HG02798 (cell line): ENCODE measurements around the gene ONECUT3.

Source experiments
- ATAC-seq: cut with Tn5 transposase; IDR thresholded peaks from one replicate; pipeline ENCODE4 v1.9.1; 2021; ENCODE audit warnings: mild to moderate bottlenecking; ENCODE audit not compliant: unreplicated experiment, poor library complexity

ONECUT3 gene

DNA sequence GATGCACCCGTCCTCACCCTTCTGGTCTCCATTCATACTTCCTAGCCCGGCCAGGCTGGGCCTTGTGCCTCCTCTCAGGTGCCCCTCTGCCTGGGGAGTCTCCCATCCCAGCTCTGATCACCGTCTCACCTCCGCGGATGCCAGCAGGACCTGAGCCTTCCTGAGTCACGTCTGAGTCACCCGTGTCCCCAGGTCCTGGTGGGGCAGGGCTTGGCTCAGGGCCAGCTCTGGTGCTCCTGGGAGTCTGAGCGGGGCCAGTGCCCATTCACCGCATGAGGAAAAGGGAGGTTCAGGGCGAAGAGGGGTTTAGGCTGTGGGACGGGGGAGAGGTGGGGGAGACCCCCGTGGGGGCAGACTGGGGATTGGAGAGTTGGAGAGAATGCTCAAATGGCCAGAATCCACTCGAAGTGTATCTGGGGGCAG is 58.2 kb downstream of the ONECUT3 start:
- no peak for ATAC-seq

DNA sequence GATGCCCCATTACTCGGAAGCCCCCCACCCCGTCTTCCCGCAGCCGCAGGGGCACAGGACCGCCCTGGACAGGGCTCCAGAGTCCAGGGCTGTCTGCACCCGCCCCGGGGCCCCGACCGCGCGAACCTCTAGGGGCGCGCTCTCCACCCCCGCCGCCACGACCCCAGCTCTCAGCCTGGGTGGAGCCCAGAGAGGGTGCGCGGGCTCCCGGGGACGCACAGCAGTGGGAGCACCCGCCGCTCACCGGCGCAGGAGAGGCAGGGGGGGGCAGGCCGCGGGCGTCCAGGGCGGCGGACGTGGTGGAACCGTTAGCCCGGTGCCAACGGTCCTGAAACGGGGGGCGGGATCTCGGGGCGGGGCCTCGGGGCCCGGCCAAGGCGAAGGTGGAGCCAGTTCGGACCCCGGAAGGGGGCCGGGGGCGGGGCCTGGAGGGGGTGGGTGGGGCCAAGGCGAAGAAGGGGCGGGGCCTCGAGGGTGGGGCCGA is 58.7 kb downstream of the ONECUT3 start, which contains the start of gene ATP8B3:
TSS of gene ATP8B3 (minus strand) at position 335 of the 484 bp plus-strand sequence. CDS start 540 bp downstream, outside the sequence.
- ATAC-seq: peak; percentile 28

DNA sequence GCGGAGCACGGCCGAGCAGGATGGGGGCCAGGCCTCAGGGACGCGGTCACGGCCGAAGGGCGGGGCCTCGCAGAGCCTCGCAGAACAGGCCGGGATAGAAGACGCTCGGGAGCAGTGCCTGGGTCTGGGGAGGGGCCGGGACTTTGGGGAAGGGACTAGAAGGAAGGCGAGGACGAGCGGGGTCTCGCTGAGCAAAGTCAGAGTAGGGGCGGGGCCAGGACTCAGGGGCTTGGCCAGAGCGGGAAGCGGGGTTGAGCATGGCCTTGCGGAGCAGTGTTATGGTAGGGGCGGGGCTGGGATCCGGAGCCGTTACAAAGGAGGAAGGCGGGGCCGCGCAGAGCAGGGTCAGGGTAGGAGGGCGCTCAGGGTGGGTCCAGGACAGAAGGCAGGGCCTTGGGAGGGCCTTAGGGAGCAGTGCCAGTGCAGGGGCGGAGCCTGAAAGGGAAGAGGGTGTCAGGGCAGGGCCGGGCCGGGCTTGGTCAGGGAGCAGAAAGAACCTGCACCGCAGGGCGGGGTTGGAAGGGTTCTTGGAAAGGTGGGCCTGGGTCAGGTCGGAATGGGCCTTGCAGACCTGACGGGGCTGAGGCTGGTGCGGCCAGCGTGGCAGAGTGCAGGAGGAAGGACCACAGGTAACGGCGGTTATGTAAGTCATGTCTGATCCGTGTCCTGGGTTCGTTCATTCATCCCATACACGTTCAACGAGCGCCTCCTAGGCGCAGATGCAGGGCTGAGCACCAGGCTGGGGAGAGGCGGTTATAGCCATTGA is 59.3 kb downstream of the ONECUT3 start:
- peak; percentile 80 for ATAC-seq

DNA sequence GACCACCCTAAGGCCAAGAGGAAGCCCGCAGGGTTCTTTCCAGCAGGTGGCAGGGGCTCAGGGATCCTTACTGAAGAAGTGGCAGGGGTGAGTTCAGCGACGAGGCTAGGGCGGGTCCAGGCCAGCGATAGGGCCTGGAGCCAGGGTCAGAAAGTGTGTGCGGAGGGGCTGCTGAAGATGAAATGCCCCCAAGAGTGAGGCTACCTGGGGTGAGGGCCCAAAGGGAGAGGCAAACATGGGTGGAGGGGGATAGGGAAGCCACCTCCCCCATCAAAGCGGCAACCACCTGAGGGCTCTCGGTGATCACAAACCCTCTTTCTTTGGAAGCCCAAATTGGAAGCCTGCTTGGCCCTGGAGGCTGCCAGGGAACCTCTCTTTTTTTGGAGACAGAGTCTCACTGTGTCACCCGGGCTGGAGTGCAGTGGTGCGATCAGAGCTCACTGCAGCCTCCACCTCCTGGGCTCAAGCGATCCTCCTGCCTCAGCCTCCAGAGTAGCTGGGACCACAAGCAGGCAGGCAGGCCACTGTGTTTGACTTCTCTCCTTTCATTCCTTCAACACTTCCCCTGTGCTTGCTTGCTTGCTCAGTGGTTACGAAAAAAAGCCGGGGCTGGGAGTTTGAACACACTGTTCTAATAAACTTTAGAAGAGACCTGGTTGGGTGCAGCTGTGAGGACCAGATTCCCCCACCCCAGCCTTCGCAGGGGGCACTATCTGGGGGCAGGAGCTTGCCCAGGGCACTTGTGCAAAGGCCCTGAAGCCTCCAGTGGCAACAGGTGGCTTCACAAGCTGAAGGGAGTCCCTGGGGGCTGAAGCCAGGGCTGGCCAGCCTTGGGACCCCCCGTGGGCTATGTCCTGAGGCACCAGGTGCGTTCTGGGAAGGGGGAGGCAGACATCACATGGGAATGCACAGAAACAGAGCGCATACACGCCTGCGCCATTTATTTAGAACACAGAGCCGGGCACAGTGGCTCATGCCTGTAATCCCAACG is 60.2 kb downstream of the ONECUT3 start:
- no peak for ATAC-seq

DNA sequence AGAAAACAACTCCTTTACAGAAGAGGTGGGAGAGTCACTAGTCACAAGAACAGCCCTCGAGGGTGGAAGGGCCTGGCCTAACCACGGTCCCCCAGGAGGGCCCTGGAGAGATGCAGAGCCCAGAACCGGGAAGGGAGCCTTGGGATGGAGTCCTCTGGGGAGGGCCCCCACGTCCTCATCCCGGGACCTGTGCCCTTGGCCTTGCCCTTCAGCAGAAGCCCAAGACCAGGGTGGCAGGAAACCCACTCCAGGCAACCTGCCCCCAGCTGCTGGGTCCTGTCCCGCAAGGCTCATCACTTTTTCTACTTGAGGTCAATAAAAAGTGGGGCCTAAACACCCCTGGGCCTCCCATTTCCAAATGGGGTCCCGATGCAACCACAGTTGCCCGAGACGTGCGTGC is 61.1 kb downstream of the ONECUT3 start:
- no peak for ATAC-seq

DNA sequence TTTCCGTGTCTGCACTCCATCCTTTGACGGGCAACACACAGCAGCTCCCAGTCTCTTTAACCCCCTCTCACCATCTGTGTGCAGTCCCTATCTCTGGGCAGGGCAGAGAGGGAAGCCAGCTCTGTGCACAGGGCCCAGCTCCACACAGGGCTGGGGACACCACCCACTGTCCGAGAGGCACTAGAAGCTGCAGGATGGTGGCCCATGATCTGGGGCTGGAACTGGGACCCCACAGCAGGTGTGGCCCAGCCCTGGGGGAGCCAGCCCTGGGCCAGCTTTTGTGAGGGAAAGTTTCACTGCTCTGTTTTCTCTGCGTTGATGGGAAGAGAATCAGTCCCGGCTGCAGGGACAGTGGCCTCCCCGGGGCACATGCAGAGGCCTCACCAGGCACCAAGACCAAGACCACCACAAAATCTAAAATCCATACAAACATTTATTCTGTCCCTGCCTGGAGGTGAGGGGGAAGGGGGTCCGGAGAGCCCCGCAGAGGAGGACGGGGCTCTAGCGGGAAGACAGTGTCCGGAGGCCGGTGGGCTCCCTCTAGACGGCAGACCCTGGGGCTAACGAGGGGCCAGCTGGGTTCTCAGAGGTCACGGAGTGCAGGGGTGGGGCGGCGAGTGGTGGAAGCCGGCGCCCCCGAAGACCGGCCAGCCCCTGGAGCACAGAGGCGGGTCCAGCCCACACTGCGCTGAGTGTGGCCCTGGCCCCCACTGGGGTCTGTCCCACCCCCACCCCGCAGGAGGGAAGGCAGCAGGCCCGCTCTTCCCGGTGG is 61.7 kb downstream of the ONECUT3 start:
- ATAC-seq: no peak

DNA sequence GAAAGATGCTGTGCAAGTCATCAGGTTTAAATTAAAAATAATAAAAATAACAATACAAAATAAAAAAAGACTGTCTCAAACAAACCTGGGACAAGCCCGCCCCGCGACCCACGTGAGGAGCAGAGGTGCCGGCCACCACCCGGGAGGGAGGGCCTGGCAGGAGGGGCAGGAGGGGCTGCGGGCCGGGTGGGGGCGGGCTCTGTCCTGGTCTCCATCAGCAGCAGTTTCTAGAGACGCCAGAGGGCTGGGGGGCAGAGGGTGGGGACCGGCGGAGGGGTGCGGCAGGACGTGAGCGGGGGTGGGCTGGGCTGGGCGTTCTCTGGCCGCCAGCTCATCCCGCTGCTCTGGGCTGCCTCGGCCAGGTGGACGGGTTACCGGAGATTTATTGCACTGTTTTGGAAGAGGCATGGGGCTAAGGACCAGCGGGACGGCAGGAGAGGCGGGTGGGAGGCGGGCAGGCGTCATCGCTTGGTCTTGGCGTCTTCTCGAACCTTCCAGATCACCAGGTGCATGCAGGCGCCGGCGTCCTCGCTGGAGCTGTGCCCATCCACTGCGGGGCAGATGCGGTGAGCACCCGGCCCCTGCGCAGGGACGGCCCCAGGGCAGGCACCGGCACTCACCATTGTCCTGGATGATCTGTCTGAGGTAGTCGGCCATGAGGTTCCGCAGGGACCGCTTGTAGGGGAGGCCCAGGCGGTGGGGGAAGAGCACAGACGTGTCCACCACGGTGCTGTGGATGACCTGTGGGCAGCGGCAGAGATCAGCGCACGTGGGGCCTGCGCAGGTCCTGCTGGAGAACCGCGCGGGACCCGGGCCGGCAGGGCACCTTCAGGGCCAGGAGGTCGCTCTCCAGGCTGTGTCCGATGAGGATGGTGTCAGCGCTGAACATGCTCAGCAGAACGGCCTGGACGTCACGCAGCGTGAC is 62.6 kb downstream of the ONECUT3 start:
- ATAC-seq: no peak

DNA sequence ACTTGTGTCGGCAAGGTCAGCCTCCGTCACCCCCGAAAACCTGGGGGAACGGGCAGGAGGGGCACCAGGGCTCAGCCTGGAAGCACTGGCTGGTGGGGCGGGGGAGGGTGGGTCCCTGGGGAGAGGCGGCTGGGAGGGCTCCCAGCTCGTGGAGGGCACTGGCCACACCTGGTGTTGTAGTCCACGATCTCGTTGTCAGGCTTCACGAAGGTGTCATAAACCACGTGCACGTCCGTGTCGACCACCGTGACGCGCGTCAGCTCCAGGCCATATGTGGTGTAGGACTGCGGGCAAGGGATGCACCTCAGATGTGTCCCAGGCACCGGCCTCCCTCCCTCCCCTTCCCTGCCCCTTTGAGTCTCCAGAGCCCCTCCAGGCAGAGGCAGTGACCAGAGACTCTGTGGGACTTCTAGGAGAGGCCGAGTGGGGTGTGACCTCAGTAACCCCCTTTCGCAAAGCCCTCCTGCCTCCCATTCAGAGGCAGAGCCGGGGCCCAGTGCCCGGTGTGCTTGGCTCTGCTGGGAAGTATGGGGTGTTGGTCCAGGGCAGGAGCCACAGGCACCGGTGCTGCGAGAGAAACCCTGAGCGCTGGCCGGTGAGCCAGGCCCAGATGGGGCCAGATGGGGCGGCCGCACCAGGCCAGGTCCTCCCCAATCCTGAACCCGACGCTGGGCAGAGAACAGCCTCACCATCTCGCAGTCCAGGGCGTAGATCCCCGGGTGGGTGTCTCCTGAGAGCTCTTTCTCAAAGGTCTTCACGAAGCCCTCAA is 63.4 kb downstream of the ONECUT3 start:
- ATAC-seq: no peak

DNA sequence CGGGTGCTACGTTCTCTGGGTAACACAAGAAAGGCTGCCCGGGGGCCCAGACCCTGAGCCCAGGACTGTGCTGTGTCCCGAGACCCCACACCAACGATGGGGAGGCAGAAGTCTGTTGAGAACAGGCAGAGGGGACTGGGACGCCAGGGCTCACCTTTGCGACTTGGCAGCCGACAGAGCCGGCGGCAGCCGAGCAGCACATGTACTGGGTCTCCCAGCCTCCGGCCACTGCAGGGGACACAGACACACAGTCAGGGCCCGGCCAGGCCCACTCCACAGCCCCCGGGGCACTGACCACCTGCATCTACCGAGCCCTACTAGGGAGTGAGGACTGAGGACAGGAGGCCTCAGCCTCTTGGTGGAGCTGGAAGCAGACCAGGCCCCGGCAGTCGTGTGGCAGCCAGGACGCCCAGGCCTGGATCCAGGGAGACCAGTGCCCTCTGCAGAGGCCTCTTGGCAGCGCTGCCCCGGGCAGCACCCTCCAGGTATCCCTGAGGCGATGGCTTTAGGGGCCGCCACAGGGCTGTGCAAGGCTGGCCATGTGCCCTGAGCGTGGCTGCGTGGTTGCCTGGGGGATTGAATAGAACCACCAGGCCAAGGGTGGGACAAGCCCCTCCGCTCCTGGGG is 64.4 kb downstream of the ONECUT3 start:
- ATAC-seq: no peak

DNA sequence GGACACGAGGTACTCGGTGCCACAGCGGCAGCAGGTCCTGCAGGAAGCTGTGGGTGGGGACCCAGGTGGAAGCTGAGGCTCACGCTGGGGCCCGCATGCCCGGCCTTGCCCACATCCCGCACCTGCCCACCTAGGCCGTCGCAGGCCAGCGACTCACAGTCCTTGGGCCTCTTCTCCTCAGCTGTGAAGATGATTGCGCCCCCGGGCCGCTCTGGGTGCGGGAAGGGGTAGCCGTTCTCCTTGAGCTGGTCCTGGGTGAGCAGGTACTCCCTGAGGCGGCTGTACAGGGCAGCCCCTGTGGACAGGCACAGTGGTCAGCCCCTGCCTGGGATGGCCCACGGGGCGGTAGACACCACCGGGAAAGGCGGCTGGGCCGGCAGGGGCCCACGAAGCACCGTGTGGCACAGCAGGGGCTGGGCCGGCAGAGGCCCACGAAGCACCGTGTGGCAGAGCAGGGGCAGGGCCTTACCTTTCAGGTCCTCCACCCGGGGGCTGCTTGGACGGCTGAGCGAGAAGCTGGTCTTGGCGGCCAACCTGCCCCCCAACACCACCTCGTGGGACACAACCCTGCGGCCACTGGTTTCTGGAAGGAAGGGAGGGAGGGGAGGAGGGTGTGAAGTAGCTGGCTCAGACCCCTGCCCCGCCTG is 65.4 kb downstream of the ONECUT3 start:
- no peak for ATAC-seq

DNA sequence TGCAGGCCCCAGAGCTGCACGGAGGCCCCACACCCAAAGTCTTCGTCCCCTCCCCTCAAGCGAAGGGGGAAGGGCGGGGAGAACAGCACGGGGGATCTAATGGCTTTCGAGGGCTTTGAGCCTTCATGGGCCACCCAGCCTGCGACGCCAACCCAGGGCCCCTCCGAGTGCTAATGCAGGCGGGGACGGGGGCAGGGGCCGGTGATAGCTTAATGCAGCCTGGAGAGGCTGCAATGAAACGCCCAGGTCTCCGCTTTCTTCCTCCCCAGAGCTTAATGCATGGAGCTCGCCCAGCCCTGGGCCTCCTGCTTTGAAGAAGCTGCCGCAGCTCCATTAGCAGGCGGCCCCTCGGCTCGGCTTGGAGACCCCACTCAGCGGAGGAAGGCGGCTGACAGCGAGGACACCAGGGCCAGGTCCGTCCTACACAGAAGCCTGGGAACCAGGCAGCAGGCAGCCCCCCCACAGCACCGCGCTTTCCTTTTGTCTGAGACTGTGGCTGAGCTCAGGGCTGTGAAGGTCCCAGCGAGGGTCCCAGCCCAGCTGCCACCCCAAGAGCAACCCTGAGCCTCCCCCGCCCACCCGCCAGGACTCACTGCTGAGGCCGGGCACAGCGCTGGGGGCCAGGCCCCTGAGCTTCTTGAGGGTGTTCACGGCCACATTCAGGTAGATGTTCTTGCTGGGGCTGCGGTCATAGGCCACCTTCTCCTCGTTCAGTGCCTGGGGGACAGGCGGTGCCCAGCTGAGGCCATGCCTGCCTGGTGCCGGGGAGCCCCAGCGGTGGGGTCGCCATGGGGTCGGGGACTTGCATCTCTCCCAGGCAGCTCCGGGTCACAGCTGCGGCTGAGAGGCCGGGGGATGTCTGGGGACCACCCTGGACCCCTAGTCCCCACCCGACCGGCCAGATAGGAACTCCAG is 66.3 kb downstream of the ONECUT3 start:
- ATAC-seq: no peak

DNA sequence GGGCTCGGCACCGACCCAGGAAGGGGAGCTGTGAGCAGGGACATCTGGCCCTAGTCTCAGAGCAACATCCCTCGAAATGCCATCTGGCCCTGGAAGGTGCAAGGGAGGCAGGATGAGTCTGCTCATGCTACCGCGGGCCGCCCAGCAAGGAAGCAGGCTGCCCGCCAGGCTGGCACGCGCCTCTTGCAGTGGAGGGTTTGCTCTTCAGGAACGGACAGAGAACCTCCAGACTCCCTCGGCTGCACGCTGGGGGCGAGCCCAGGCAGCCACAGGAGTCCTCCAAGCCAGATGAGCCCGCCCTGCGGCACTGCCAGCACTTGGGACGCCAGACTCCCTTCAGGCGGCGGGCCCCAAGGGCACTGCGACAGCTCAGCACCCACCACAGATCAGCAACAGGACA is 68.9 kb downstream of the ONECUT3 start:
- no peak for ATAC-seq

DNA sequence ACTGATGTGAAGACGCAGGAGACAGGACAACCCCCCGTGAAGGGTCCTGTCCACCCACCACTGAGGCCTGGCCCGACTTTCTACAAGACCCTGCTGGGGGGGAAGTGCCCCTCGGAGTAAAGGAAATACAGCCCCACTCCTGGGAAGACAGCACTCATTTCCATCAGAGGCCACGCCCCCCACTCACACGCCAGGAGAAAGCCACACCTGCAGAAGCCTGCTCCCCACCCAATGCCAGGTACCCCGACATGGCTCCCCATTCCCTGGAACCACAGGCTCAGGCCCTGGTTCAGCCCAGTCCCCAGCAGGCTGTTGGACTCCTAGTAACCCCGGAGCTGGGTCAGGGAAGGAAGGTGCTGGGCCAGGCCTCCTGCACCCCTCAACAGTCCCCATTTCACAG is 69.7 kb downstream of the ONECUT3 start:
- ATAC-seq: no peak

DNA sequence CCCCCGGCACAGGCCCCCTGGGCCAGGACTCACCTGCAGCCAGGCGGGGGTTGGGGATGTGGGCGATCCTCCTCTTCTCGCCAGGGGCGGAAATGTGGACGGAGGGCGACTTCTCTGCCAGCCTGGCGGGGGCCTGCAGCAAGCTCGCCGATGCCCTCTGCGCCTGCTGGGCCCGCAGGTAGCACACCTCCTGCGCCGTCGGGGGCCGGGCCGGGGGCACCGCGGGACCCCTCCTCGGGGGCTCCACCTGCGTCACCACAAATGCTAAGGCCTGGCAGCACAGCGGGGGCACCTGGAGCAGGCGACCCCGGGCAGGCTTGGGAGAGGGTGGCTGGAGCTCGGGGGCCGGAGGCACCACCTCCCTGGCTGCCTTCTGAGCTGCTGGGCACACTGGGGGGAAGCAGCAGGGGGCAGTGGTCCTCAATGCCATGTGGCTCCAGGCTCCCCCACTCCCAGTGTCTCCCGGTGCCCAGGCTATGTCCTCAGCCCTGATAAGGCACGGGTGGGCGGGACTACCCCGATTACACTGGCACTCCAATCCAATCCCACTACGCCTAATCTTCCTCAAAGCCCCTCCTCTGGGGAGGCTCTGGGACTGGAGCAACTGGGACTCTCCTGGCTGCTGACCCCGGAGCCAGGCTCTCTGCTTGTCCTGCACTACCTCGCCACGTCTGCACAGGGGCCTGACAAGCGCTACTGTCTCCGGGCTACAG is 70.4 kb downstream of the ONECUT3 start:
- ATAC-seq: no peak

DNA sequence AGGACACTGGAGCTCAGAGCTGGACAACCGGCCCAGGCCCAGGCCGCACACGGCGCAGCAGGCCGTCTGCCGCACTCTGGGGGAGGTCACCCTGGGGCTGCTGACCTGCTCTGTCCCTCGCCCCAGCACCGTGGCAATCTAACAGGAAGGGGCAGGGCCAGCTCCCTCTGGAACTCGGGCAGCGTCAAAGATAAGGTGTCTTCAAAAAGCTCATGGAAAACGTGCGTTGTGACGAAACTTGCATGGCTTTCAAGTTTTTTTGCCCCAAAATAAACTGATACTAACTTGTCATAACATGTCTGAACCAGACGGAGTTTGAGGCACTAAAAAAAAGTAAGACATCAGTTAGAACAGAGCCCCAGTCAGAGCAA is 70.9 kb downstream of the ONECUT3 start:
- ATAC-seq: no peak
